Nucleus accumbens (tissue), 56 donors: ENCODE data around the gene CTDSPL2.
"Not testable (repeated sequence)": the region's sequence is repeated elsewhere in the genome, so short reads cannot be mapped to it uniquely, and the experiment has no call there.

Experiments used
- DNase-seq, 56 donors: peaks; one replicate each; lab custom pipeline; 2025; lab: John Stamatoyannopoulos, UW

Gene CTDSPL2

DNA sequence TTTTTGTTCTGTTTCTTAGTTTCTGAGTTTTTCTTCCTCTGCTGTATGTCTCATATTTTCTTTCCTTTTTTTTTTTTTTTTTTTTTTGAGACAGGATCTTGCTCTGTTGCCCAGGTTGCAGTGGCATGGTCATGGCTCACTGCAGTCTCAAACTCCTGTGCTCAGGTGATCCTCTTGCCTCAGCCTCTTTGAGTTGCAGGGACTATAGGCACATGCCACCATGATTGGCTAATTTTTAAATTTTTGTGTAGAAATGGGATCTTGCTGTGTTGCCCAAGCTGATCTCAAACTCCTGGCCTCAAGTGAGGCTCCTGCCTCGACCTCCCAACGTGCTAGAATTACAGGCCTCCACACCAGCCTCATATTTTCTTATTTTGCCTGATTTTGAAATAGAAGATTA, 51.9 kb downstream of the CTDSPL2 start:
- no peak for DNase-seq

DNA sequence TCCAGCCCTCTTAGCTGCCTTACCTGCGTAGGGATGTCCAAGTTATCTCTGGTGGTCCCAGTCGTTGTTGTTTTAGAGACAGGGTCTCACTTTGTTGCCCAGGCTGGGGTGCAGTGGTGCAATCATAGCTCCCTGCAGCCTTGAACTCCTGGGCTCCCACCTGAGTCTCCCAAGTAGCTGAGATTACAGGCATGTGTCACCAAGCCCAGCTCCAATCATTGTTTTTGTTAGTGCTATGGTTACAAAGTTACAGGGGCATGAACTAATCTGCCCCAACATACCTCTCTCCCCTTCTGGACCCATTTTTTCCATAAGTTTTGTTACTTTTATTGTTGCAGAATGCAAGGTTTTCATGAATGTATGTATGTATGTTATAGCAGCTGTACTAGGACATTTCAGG, 54.7 kb downstream of the CTDSPL2 start:
- no peak for DNase-seq

DNA sequence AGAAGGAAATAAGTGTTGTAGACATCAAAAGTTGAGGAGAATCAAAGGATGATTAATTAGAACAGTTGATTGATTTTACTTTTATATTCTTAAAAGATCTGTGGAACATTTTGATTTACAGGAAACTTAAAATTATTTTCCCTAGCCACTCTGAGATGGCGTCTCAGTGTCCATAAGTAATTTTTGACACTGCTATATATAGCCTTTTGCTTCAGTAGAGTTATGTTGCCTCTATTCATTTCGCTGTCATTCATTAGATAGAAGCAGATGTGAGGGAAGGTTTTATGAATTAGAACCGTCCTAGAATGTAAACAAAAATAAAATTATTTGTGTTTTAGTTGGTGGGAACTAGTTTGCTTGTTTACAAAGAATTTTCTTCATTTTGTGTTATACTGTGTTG, 58.5 kb downstream of the CTDSPL2 start:
- no peak for DNase-seq

DNA sequence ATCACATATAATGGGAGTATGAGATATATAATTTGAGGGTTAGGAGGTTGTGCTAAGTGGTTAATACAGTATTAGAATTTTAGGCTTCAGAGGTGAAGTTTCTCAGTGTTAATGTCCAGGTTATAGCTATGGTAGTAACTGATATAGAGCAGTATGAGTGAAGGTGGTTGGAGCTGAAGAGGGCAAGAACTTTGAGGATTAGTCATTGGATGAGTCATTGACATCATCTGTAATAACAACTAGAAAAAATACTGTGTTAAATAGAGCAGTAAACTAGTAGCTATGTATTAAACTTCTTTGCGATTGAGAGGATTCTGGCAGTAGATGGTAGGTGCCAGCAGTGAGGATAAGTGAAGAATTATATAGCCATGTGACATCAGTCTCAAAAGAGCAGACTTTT, 62.0 kb downstream of the CTDSPL2 start:
- no peak for DNase-seq

DNA sequence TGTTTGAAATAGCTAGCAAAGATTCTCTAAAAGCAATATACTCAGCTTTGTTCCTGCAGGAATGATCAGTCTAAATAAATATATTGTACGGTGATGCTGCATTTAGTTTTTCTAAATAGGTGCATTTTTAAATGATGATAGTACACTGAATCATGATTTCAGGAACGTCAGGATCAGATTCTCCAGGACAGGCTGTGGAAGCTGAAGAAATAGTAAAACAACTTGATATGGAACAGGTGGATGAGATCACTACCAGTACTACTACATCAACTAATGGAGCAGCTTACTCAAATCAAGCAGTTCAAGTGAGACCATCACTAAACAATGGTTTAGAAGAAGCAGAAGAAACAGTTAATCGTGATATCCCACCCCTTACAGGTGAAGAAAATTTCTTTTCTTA, 63.2 kb downstream of the CTDSPL2 start:
- DNase-seq = no peak

DNA sequence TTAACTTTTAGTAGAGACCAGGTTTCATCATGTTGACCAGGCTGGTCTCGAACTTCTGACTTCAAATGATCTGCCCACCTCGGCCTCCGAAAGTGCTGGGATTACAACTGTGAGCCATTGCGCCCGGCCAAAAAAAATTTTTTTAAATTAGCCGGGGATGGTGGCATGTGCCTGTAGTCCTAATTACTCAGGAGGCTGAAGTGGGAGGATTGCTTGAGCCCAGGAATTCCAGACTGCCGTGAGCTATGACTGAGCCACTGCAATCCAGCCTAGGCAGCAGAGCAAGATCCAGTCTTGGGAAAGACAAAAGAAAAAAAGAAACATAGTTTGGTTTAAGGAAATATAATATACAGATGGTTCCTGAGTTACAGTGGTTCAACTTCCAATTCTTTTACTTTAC, 64.6 kb downstream of the CTDSPL2 start:
- no peak for DNase-seq

DNA sequence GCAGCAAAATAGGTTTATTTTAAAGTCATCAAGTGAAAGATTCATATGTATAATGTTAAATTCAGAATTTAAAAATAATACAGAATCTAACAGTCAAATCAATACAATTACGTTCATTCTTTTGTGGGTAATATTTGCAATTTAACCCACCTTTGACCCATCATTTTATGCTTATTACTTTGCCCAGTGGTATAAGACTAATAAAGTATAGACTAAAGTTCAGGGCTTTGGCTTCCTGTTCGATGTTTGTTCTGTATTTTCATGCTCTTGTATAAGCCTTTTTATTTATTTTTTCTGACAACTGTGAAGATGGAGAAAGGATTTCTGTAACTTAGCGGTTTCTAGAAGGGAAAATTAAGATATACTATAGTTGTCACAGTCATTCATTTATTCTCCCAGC, 65.2 kb downstream of the CTDSPL2 start:
- DNase-seq = no peak

DNA sequence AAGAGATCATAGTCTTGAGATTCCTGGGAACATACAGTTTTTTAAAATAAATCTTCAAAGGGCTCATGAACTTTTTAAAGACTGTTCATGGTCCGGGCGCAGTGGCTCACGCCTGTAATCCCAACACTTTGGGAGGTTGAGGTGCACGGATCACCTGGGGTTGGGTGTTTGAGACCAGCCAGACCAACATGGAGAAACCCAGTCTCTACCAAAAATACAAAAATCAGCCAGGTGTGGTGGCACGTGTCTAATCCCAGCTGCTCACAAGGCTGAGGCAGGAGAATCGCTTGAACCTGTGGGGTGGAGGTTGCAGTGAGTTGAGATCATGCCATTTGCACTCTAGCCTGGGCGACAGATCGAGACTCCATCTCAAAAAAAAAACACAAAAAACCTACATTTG, 68.1 kb downstream of the CTDSPL2 start:
- no peak for DNase-seq

DNA sequence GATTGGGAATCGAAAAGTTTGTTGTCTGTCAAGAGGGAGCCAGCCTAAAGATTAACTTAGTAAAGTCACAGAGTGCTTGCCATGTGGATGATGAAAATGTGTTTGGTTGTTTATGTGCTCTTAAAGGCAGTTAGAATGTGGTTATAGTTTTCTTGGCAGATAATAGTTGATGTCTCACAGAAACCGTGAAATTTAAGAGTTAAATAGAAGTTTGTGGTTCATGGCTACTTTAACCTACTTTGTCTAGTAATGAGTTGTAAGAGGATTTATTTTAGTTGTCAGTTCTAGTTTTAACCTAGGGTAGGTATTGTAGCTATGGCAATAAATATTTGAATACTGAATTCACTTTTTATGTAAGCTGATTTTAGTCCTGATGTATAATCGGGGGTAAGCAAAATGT, 73.1 kb downstream of the CTDSPL2 start:
- DNase-seq = no peak

DNA sequence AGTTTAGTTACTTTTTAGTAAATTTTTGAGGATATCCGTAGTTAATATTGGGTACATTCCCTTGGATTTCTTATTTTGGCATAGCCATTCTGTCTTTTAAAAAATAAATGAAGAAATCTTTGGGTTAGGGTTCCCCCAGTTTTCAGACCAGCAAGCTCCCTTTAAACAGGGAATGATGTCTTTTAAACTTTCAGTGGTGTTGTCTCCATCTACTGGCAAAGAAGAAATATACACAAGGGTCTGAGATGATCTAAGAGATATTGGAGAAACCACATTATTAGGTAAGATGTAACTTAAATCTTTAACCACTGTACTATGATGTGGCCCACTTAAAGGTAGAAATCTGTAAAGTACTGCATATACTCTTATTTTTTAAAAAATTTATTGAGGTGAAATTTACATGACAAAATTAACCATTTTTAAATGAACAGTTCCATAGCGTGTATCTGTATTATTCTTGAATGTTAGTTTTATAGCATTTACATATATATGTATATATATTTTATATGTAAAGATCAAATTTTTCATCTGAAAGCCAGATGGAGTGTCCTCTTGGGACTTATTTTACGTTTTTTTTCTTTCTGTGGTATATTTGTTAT, 74.4 kb downstream of the CTDSPL2 start:
- DNase-seq = no peak

DNA sequence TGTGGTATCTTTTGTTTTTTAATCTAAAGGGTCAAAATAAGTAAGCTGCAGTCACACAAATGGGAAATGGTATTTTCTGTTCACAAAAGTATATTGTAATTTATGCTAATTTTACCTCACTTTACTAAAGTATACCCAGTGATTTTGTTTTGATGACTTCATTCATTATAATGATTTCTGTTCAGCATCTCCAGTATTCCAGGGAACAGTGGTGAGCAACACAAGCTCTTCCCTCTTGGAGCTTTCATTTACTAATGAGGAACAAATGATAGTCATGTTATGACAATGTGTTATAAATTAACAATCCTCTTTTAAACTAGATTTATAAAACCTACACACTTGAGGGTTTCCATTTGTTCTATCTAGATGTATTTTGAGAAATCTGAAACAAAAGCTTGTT, 89.0 kb downstream of the CTDSPL2 start:
- no peak for DNase-seq

DNA sequence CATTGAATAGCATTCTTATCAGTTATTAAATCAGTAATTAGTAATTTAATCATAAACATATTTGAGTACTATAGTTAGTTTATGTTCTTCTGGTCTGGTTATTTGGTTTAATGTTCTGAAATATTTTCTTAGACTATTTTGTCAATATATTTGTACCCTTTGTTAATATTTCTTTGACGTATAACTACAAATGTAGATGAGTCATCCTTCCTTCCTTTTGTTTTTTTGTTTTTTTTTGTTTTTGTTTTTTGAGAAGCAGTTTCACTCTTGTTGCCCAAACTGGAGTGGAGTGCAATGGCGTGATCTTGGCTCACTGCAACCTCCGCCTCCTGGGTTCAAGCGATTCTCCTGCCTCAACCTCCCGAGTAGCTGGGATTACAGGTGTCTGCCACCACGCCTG, 92.1 kb downstream of the CTDSPL2 start:
- no peak for DNase-seq

DNA sequence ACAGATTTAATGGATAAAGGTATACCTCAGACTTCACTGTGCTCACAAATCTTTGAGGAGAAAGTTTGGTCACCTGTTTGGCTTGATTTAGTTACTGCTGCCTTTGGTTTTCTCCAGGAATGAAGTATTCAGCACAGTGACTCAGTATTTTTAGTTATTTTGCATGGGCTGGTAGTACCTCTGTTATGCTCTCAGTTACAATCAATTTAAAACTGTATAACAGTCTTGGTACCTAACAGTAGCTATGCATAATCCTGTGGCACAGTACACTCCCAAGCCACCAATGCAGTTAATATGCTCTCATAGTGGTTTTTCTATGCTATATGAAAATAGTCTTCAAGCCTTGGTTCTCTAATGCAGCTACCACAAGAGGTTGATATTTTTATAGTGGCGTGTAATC, 97.6 kb downstream of the CTDSPL2 start:
- no peak for DNase-seq

DNA sequence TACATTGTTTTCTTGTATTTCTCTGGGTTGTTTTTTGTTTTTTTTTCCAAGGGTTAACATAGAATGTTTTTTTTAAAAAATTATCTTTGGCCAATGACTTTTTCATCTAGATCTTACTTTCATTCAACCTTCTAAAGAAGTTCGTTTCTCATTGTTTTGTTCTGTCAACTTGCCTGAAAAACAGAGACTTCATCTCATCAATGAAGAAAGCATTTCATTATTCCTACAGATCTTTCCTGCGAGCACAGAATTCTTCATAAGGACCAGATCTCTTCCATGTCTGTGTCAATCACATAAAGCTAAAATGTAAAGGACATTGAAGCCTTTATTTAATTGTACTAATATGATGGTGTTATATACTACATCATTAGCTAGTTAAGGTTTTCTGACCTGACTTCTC, 99.8 kb downstream of the CTDSPL2 start:
- DNase-seq = no peak

DNA sequence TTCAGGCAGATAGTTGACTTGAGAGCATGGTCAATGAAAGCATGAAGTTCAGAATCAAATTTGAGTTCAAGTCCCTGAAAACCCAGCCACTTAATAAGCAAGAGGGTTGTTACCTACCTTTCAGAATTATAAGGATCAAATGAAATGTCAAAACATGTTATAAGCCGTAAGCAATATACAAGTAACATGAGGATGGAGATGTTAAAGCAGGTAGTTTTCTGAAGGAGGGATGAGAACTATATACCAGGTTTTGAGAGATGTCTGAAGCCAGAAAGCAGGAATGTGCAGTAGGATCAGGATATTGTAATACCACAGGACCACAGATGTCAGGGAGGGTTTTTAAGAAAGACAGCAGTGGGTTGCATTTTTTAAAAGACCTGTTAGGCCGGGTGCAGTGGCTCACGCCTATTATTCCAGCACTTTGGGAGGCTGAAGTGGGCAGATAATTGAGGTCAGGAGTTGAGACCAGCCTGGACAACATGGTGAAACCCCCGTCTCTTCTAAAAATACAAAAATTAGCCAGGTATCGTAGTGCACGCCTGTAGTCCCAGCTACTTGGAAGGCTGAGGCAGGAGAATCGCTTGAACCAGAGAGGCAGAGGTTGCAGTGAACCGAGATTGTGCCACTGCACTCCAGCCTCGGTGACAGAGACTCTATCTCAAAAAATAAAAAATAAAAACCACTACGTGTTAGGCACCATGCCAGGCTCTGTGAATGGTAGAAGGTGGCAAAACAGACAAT, 102.6 kb downstream of the CTDSPL2 start:
- DNase-seq = no peak

DNA sequence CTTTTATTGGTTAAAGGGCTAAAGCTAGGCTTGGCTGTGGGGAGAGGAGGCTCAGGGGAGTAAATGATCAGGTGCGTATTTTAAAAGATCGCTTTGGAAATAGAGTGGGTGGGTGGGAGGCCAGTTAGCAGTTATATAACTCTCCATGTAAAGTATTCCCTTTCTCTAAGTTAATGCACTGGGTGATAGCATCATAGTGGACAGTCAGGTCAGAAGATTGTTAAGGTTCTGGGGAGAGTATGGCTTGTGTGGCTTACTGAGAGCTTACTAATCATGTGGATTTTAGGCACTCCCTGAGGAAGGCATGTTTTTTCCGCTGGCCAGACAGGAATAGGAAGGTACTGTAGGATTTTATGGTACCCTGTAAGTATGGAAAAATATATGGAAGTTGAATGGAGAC, 103.2 kb downstream of the CTDSPL2 start:
- no peak for DNase-seq

DNA sequence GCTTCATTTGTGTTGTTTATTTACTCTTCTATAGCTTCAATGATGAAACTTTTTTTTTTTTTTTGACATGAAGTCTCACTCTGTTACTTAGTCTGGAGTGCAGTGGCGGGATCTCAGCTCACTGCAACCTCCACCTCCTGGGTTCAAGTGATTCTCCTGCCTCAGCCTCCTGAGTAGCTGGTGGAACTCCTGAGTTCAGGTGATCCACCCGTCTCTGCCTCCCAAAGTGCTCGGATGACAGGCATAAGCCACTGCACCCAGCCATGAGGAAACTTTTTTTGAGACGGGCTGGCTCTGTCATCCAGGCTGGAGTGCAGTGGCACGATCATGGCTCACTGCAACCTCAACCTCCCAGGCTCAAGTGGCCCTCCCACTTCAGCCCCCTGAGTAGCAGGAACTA, 104.8 kb downstream of the CTDSPL2 start:
- not testable (repeated sequence) for DNase-seq

DNA sequence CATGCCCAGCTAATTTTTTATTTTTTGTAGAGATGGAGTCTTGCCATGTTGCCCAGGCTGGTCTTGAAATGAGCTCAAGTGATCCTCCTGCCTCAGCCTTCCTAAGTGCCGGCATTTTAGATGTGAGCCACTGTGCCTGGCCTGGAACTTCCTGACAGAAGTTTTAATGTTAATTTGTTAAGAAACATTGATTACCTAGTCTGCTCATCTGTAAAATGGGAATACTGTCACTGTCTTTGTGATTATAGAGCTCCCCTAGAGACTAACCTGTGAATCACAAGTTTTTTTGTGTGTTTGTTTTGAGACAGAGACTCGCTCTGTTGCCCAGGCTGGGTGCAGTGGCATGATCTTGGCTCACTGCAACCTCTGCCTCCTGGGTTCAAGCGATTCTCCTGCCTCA, 105.3 kb downstream of the CTDSPL2 start:
- DNase-seq = no peak

DNA sequence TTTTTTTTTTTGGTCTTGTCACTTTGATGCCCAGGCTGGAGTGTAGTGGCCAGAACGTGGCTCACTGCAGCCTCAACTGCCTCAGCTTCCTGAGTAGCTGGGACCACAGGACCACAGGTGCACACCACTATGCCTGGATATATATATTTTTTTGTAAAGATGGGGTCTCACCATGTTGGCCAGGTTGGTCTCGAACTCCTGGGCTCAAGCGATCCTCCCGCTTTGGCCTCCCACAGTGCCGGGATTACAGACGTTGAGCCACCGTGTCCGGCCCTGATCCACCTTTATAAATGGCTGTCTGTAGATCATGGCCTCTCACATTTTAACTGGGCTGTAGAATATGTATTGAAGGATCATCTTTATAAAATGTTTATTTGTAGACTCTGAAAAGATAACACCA, 107.7 kb downstream of the CTDSPL2 start:
- no peak for DNase-seq

DNA sequence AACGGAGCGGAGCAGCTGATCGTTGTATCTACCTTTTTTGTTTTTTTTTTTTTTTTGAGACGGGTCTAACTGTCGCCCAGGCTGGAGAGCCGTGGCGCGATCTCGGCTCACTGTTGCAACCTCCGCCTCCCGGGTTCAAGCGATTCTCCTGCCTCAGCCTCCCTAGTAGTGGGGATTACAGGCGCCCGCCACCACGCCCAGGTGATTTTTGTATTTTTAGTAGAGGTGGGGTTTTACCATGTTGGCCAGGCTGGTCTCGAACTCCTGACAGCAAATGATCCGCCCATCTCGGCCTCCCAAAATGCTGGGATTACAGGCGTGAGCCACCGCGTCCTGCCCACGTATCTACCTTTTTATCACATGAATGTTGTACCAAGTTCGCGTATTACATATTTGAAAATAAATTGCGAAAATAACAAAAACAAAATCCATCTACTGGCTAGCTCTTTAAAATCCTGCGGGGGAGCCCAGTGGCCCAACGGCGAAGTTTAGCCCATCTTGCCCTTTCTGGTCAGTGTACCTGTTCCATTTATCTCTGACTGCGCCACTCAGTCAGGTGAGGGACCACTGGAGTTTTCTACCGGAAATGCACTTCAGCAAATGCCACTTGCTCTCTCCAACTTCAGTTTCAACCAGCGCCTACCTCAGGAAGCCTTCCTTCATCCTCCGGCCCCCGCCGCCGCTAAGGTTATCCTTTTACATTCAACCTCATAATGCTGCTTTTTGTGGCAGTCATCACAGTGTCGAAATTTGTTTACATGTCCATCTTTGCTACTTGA, 108.3 kb downstream of the CTDSPL2 start:
- peak in 9 of 56 donors; percentile 21 to 56 (median 37) for DNase-seq

DNA sequence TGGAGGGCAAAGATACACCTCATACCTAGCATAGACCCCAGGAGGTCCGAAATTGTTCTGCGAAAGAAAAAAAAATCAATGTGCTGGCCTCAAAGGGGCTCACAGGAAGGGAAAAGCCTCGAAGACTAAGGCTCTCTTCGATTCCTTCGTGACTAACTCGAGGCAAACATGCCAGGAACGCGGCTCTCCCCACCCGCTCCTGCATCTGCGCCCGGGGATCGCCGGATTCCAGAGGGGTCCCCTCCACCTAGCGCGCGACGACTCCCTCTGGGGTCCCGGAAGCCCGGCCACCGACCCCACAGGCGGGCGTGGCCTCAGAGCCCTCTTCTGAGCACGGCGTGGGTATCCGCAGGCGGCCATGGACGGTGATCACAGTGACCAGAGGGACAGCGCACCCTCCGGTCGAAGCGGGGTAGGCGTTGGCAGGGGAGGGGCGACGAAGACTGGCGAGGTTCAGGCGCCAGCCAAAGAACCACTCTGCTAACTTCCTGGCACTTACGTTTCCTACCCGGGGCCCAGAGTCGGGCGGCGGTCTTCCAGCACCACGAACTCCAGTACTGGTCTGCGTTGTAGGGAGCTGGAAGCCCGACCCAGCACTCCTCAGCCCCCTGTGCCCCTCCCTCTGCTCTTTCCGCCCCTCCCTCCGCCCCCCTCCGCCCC, 109.0 kb downstream of the CTDSPL2 start:
- peak in 51 of 56 donors; percentile 54 to 96 (median 91) for DNase-seq
